IMR-90 (cell line): ENCODE results near the gene COL28A1. TPM values are rescaled to one million over a fixed set of nuclear protein-coding genes. Genes with fewer than 3 reads are reported as not detected.

Experiments
- ATAC-seq: fragments of 200-7000 bp; cut with Tn5 transposase; 2 replicates; pipeline ENCODE4 v1.9.1; 2020; ENCODE audit warnings: low read depth, mild to moderate bottlenecking, moderate library complexity
- BruUV-seq: library from RNA; stranded (reverse); fragments of 400-500 nt; replicated peaks from 2 replicates; lab custom pipeline; 2021; lab: Mats Ljungman, UMichigan
- CTCF ChIA-PET: fragments of 300-600 bp; formaldehyde crosslinking; extraction: SDS; loops from one replicate; lab custom pipeline; 2021; ENCODE audit warnings: antibody characterized with exemption; lab: Yijun Ruan, JAX
- POLR2A ChIA-PET: fragments of 300-600 bp; sonication (Branson Sonifier 250); formaldehyde crosslinking; loops from one replicate; lab custom pipeline; 2022; ENCODE audit warnings: antibody characterized with exemption; ENCODE audit not compliant: unreplicated experiment; lab: Charles Lee
- DNase-seq: peaks from one replicate; pipeline ENCODE4 v3.0.0; 2013
- H2AFZ ChIP-seq: replicated peaks from 2 replicates; pipeline ENCODE3; 2013; ENCODE audit warnings: low read length, mild to moderate bottlenecking; ENCODE audit not compliant: poor library complexity
- H2AK5ac ChIP-seq: 2 replicates; pipeline ENCODE4 v1.6.1; 2013; ENCODE audit warnings: low read depth, low read length, inconsistent platforms
- H2AK9ac ChIP-seq: replicated peaks from 2 replicates; pipeline ENCODE3; 2013; ENCODE audit warnings: mild to moderate bottlenecking, low read depth, low read length, moderate library complexity; ENCODE audit not compliant: poor library complexity
- H2BK120ac ChIP-seq: 2 replicates; pipeline ENCODE4 v1.6.1; 2013; ENCODE audit warnings: low read depth, low read length, inconsistent platforms
- H2BK15ac ChIP-seq: 3 replicates; pipeline ENCODE4 v1.6.1; 2013; ENCODE audit warnings: low read depth, low read length, inconsistent platforms
- H2BK20ac ChIP-seq: 2 replicates; pipeline ENCODE4 v1.6.1; 2013; ENCODE audit warnings: low read depth, mild to moderate bottlenecking, inconsistent platforms, low read length, moderate library complexity
- H2BK5ac ChIP-seq: 2 replicates; pipeline ENCODE4 v1.6.1; 2013; ENCODE audit warnings: mild to moderate bottlenecking, low read depth, low read length, inconsistent platforms; ENCODE audit not compliant: poor library complexity, severe bottlenecking
- H3K14ac ChIP-seq: replicated peaks from 2 replicates; pipeline ENCODE4 v1.6.1; 2013; ENCODE audit warnings: low read depth, low read length, inconsistent platforms
- H3K18ac ChIP-seq: 2 replicates; pipeline ENCODE4 v1.6.1; 2013; ENCODE audit warnings: low read depth, low read length, control low read depth
- H3K23ac ChIP-seq: 2 replicates; pipeline ENCODE4 v1.6.1; 2013; ENCODE audit warnings: low read depth, low read length, inconsistent platforms
- H3K27ac ChIP-seq: 2 replicates; pipeline ENCODE4 v1.5.1; 2013; ENCODE audit warnings: mild to moderate bottlenecking, control low read depth, low read length; ENCODE audit not compliant: insufficient read depth
- H3K27me3 ChIP-seq: 2 replicates; pipeline ENCODE4 v1.6.1; 2013; ENCODE audit warnings: low read length; ENCODE audit not compliant: control insufficient read depth, insufficient read depth
- H3K36me3 ChIP-seq: 2 replicates; pipeline ENCODE4 v1.6.1; 2013; ENCODE audit warnings: low read length, mixed read lengths; ENCODE audit not compliant: control insufficient read depth, insufficient read depth
- H3K4ac ChIP-seq: 2 replicates; pipeline ENCODE4 v1.6.1; 2013; ENCODE audit warnings: low read depth, low read length, inconsistent platforms
- H3K4me1 ChIP-seq: 2 replicates; pipeline ENCODE4 v1.6.1; 2013; ENCODE audit warnings: low read length, mixed read lengths; ENCODE audit not compliant: control insufficient read depth, insufficient read depth
- H3K4me2 ChIP-seq: 2 replicates; pipeline ENCODE4 v1.6.1; 2013; ENCODE audit warnings: low read depth, mild to moderate bottlenecking, control low read depth, low read length, moderate library complexity
- H3K4me3 ChIP-seq: 2 replicates; pipeline ENCODE4 v1.5.1; 2013; ENCODE audit warnings: low read depth, mild to moderate bottlenecking, control low read depth, low read length, moderate library complexity; ENCODE audit not compliant: insufficient read depth
- H3K56ac ChIP-seq: 2 replicates; pipeline ENCODE4 v1.6.1; 2013; ENCODE audit warnings: low read length, inconsistent platforms; ENCODE audit not compliant: insufficient read depth; ENCODE audit errors: extremely low read depth
- H3K79me1 ChIP-seq, 2 experiments: 2 replicates each; pipeline ENCODE4 v1.6.1; 2013; ENCODE audit warnings: low read length in 2 of 2, inconsistent platforms in 1 of 2, low read depth in 1 of 2
- H3K9ac ChIP-seq: 2 replicates; pipeline ENCODE4 v1.6.1; 2013; ENCODE audit warnings: low read depth, low read length, control low read depth
- H3K9me1 ChIP-seq: 2 replicates; pipeline ENCODE4 v1.6.1; 2013; ENCODE audit warnings: low read length, inconsistent platforms; ENCODE audit not compliant: insufficient read depth
- H3K9me3 ChIP-seq: 2 replicates; pipeline ENCODE4 v1.6.1; 2013; ENCODE audit warnings: low read length; ENCODE audit not compliant: control insufficient read depth, insufficient read depth
- H4K20me1 ChIP-seq: 2 replicates; pipeline ENCODE4 v1.6.1; 2013; ENCODE audit warnings: low read length, inconsistent platforms; ENCODE audit not compliant: insufficient read depth
- H4K5ac ChIP-seq: 2 replicates; pipeline ENCODE4 v1.6.1; 2013; ENCODE audit warnings: mild to moderate bottlenecking, low read depth, low read length, control low read depth
- H4K8ac ChIP-seq, 2 experiments: 2 replicates each; pipeline ENCODE4 v1.6.1; 2013; ENCODE audit warnings: low read depth in 2 of 2, low read length in 2 of 2, control low read depth in 1 of 2, inconsistent platforms in 1 of 2
- H4K91ac ChIP-seq: 2 replicates; pipeline ENCODE4 v1.6.1; 2013; ENCODE audit warnings: low read depth, low read length, inconsistent platforms; ENCODE audit not compliant: insufficient read depth
- BHLHE40 ChIP-seq: fragments of 150-350 bp; IDR thresholded peaks from 2 replicates; pipeline ENCODE4 v1.6.1; 2016; ENCODE audit warnings: mild to moderate bottlenecking, low read depth, low read length
- CEBPB ChIP-seq: IDR thresholded peaks from 2 replicates; pipeline ENCODE4 v1.6.1; 2012; ENCODE audit warnings: low read depth, low read length, improper control_type of control experiment
- CTCF ChIP-seq: conservative IDR thresholded peaks from 2 replicates; pipeline ENCODE4 v1.5.1; 2012; ENCODE audit warnings: mild to moderate bottlenecking, low read depth, low read length, improper control_type of control experiment
- ELK1 ChIP-seq: fragments of 150-350 bp; IDR thresholded peaks from 2 replicates; pipeline ENCODE4 v1.6.1; 2016; ENCODE audit warnings: low read depth, mild to moderate bottlenecking, low read length, moderate library complexity, borderline replicate concordance
- FOS ChIP-seq: fragments of 150-350 bp; IDR thresholded peaks from 2 replicates; pipeline ENCODE4 v1.6.1; 2016; ENCODE audit warnings: low read depth, low read length
- MAFK ChIP-seq: IDR thresholded peaks from 2 replicates; pipeline ENCODE4 v1.6.1; 2012; ENCODE audit warnings: low read depth, low read length, improper control_type of control experiment
- MXI1 ChIP-seq: IDR thresholded peaks from 2 replicates; pipeline ENCODE4 v1.6.1; 2012; ENCODE audit warnings: low read depth, mild to moderate bottlenecking, low read length, moderate library complexity, borderline replicate concordance
- NFE2L2 ChIP-seq: fragments of 150-350 bp; IDR thresholded peaks from 2 replicates; pipeline ENCODE4 v1.6.1; 2016; ENCODE audit warnings: low read depth, mild to moderate bottlenecking, low read length
- RAD21 ChIP-seq: IDR thresholded peaks from 2 replicates; pipeline ENCODE4 v1.6.1; 2012; ENCODE audit warnings: low read length, improper control_type of control experiment
- RCOR1 ChIP-seq: IDR thresholded peaks from 2 replicates; pipeline ENCODE4 v1.6.1; 2012; ENCODE audit warnings: mild to moderate bottlenecking, low read length, improper control_type of control experiment; ENCODE audit not compliant: insufficient replicate concordance
- RFX5 ChIP-seq: IDR thresholded peaks from 2 replicates; pipeline ENCODE4 v1.8.0; 2012; ENCODE audit warnings: low read depth, mild to moderate bottlenecking, low read length, moderate library complexity
- SMC3 ChIP-seq: fragments of 150-350 bp; IDR thresholded peaks from 2 replicates; pipeline ENCODE4 v1.6.1; 2016; ENCODE audit warnings: low read depth, mild to moderate bottlenecking, antibody characterized with exemption, low read length, moderate library complexity
- USF2 ChIP-seq: fragments of 150-350 bp; IDR thresholded peaks from 2 replicates; pipeline ENCODE4 v1.6.1; 2017; ENCODE audit warnings: mild to moderate bottlenecking, antibody characterized with exemption, low read length, low read depth
- WGBS, 2 experiments: methylation state at CpG; one replicate each; pipeline versions ENCODE4 v1.1.5 to v1.1.7; 2013; ENCODE audit warnings: missing lambda C conversion rate in 2 of 2; ENCODE audit not compliant: insufficient read length in 1 of 2; ENCODE audit errors: extremely low coverage in 2 of 2; 5-methylcytosine and 5-hydroxymethylcytosine counted together
- dilution Hi-C: fragments of 300-500 bp; cut with HindIII; formaldehyde crosslinking; loops from one replicate; pipeline ENCODE4 v1.14.3; 2018; ENCODE audit warnings: low sequenced_read_pairs; ENCODE audit not compliant: unreplicated experiment
- in situ Hi-C: fragments of 300-500 bp; cut with MboI; formaldehyde crosslinking; loops from 3 replicates; pipeline ENCODE4 v1.14.3; 2019; ENCODE audit warnings: low sequenced_read_pairs, inconsistent platforms, mixed read lengths
- intact Hi-C: fragments of 100-400 bp; cut with micrococcal nuclease; formaldehyde crosslinking; loops from 2 replicates; pipeline ENCODE4 v1.10.0; 2022
- polyA plus RNA-seq, 3 experiments: library from polyadenylated mRNA; depleted of rRNA; stranded (reverse); fragments of >200 nt; gene quantifications; 2 replicates each; pipeline ENCODE4 v1.2.3, GENCODE V29; 2012; ENCODE audit warnings: low replicate concordance in 1 of 3
- total RNA-seq: library from RNA; depleted of rRNA; stranded (reverse); fragments of >200 nt; gene quantifications from 2 replicates; pipeline ENCODE4 v1.2.3, GENCODE V29; 2012

Gene COL28A1
- total and polyA plus RNA-seq, 2 of the 4 experiments (the other 2 are of a cell fraction): under 0.01 to 0.05 TPM

- H3K27ac ChIP-seq: no peak overlapping the region
- H3K27me3 ChIP-seq: no peaks in the 10 kb centered on the region
- DNase-seq (no peak), ATAC-seq (no peak)
- H4K8ac ChIP-seq: no peak overlapping the region
- no peak overlapping the region for H3K14ac ChIP-seq
- no peaks in the 10 kb centered on the region for H3K36me3 ChIP-seq
- H2AK9ac ChIP-seq: no peak overlapping the region
- no peak overlapping the region for H4K91ac ChIP-seq
- no CpG with 5 or more reads among the region's 5 CpGs for WGBS, 2 experiments
- no peak overlapping the region for H2AFZ ChIP-seq
- no peaks in the 10 kb centered on the region for H4K20me1 ChIP-seq
- intact Hi-C loops: no loop called here
- H3K4me1 ChIP-seq: peaks cover 2% of the 10 kb centered on the region; the same call in 1 of the 2 replicates
- H3K4ac ChIP-seq: no peak overlapping the region
- H3K79me1 ChIP-seq: peaks cover 3 to 9% of the 10 kb centered on the region in 2 experiments; a peak in 3 of 4 replicates
- no peak overlapping the region for H2BK15ac ChIP-seq
- H3K9me3 ChIP-seq: no peaks in the 10 kb centered on the region
- no peak overlapping the region for H2BK20ac ChIP-seq
- H4K5ac ChIP-seq: no peak overlapping the region
- no peak overlapping the region for H2BK120ac ChIP-seq
- no peak overlapping the region for H3K23ac ChIP-seq
- no peak overlapping the region for H3K4me3 ChIP-seq
- H3K4me2 ChIP-seq: no peak overlapping the region
- H3K18ac ChIP-seq: no peak overlapping the region
- H3K9ac ChIP-seq: no peak overlapping the region
- H2AK5ac ChIP-seq: no peak overlapping the region
- H3K9me1 ChIP-seq: peaks cover 6% of the 10 kb centered on the region; the same call in 1 of the 2 replicates
- in situ Hi-C loops: no loop called here
- no peak overlapping the region for H2BK5ac ChIP-seq
- H3K56ac ChIP-seq: no peak overlapping the region
- dilution Hi-C loops: no loop called here
- ChIA-PET POLR2A (no interaction called here), CTCF (no interaction called here)
- no peak for TF ChIP-seq USF2
- no peak for TF ChIP-seq RAD21
- no peak for TF ChIP-seq CEBPB
- TF ChIP-seq RFX5: no peak
- TF ChIP-seq MAFK: no peak
- TF ChIP-seq RCOR1: no peak
- TF ChIP-seq MXI1: no peak
- no peak for TF ChIP-seq BHLHE40
- no peak for TF ChIP-seq FOS
- TF ChIP-seq ELK1: no peak
- TF ChIP-seq SMC3: no peak
- TF ChIP-seq NFE2L2: no peak
- TF ChIP-seq CTCF: no peak
- no TSS peak for BruUV-seq
Observed at GRCh38 chr7:7563269-7563668, 27.6 kb upstream of the COL28A1 start.
